Measurements from ENCODE around the gene DARS1. TPM values are rescaled to one million over a fixed set of nuclear protein-coding genes. Genes with fewer than 3 reads are reported as not detected.

DARS1 gene
- total RNA-seq, 4 donors from 2014 or later, result 43.7 to 56.7 (median 50.3) TPM

GRCh38 chr2:135954020-135954601 lies 31.3 kb downstream of the DARS1 start:
- Histone ChIP-seq H3K27ac (no peak overlapping the region), H3K4me3 (no peak overlapping the region), H3K27me3 (no peaks in the 10 kb centered on the region), H3K4me1 (peaks cover 0 to 16% (median under 1%) of the 10 kb centered on the region in 4 donors), H3K36me3 (peaks cover 0 to 12% (median 0%) of the 10 kb centered on the region in 3 donors), H3K9me3 (no peaks in the 10 kb centered on the region)
- DNase-seq (ENCODE audit: low spot score in 2 of 2), result no peak
- WGBS, 2 donors, result 96% methylated on average over 5 of the region's 5 CpGs
- no peak for TF ChIP-seq EP300 (IDR thresholded peaks at IDR 0.05)

- no peak for TF ChIP-seq CTCF (IDR thresholded peaks at IDR 0.05)
- no peak overlapping the region for H3K27ac ChIP-seq
- no peak for DNase-seq (ENCODE audit: low spot score in 2 of 2)
- no peak overlapping the region for H3K4me3 ChIP-seq
- no peaks in the 10 kb centered on the region for H3K9me3 ChIP-seq
- H3K4me1 ChIP-seq, result peaks cover 0 to 16% (median 2%) of the 10 kb centered on the region in 4 donors
- no peaks in the 10 kb centered on the region for H3K27me3 ChIP-seq
- 96 to 97% methylated on average over 5 of the region's 5 CpGs for WGBS, 2 donors
- peaks cover 0 to 12% (median 0%) of the 10 kb centered on the region in 3 donors for H3K36me3 ChIP-seq
These were observed 32.5 kb downstream of the DARS1 start for GRCh38 chr2:135952891-135953290.

- Histone ChIP-seq H3K4me3 (no peak overlapping the region), H3K27ac (no peak overlapping the region), H3K36me3 (peaks cover 0 to 10% (median 0%) of the 10 kb centered on the region in 3 donors), H3K9me3 (no peaks in the 10 kb centered on the region), H3K27me3 (no peaks in the 10 kb centered on the region), H3K4me1 (peaks cover 0 to 16% (median 2%) of the 10 kb centered on the region in 4 donors)
- TF ChIP-seq CTCF (IDR thresholded peaks at IDR 0.05) (no peak), POLR2A (IDR thresholded peaks at IDR 0.05) (no peak), EP300 (IDR thresholded peaks at IDR 0.05) (no peak)
- 86% methylated on average over 3 of the region's 3 CpGs for WGBS, 2 donors
- no peak for DNase-seq (ENCODE audit: low spot score in 2 of 2)
These were observed 34.3 kb downstream of the DARS1 start for GRCh38 chr2:135951041-135951583.

- Histone ChIP-seq H3K36me3 (peaks cover 0 to 6% (median 0%) of the 10 kb centered on the region in 3 donors), H3K4me3 (no peak overlapping the region), H3K27me3 (no peaks in the 10 kb centered on the region), H3K27ac (no peak overlapping the region), H3K9me3 (no peaks in the 10 kb centered on the region), H3K4me1 (peaks cover 0 to 16% (median 2%) of the 10 kb centered on the region in 4 donors)
- no peak for TF ChIP-seq POLR2A (IDR thresholded peaks at IDR 0.05)
- TF ChIP-seq EP300 (IDR thresholded peaks at IDR 0.05), result no peak
- TF ChIP-seq CTCF (IDR thresholded peaks at IDR 0.05), result no peak
- 67 to 68% methylated on average over 3 of the region's 3 CpGs for WGBS, 2 donors
- no peak for DNase-seq (ENCODE audit: low spot score in 2 of 2)
These were observed 35.8 kb downstream of the DARS1 start for GRCh38 chr2:135949451-135950234.

- no peaks in the 10 kb centered on the region for H3K9me3 ChIP-seq
- peaks cover 0 to 6% (median 0%) of the 10 kb centered on the region in 3 donors for H3K36me3 ChIP-seq
- no peak for DNase-seq (ENCODE audit: low spot score in 2 of 2)
- H3K4me1 ChIP-seq, result peaks cover 0 to 16% (median 2%) of the 10 kb centered on the region in 4 donors
- H3K27ac ChIP-seq, result no peak overlapping the region
- H3K27me3 ChIP-seq, result no peaks in the 10 kb centered on the region
- no peak overlapping the region for H3K4me3 ChIP-seq
- TF ChIP-seq CTCF (IDR thresholded peaks at IDR 0.05), result no peak
- no peak for TF ChIP-seq EP300 (IDR thresholded peaks at IDR 0.05)
- no peak for TF ChIP-seq POLR2A (IDR thresholded peaks at IDR 0.05)
- 92 to 93% methylated on average over 9 of the region's 9 CpGs for WGBS, 2 donors
These were observed 36.6 kb downstream of the DARS1 start for GRCh38 chr2:135948642-135949355.

Measured in tibial nerve (tissue), 4 donors.